Astrocyte of the spinal cord (primary cell): ENCODE data around the gene DLST.
"Not testable (repeated sequence)": the region's sequence is repeated elsewhere in the genome, so short reads cannot be mapped to it uniquely, and the experiment has no call there.

Experiments used
- DNase-seq: peaks from one replicate; pipeline ENCODE4 v3.0.0; 2011; ENCODE audit warnings: low read depth, low spot score
- H3K4me3 ChIP-seq: 2 replicates; pipeline ENCODE4 v1.5.1; 2011; ENCODE audit warnings: low read depth, mild to moderate bottlenecking, low read length, moderate library complexity
- CTCF ChIP-seq: IDR thresholded peaks from 2 replicates; pipeline ENCODE4 v1.5.1; 2012; ENCODE audit warnings: low read depth, mild to moderate bottlenecking, low read length, inconsistent platforms
- in situ Hi-C: cut with HindIII; loops from 2 replicates; pipeline ENCODE4 v1.10.0; 2017; ENCODE audit warnings: low sequenced_read_pairs

The DLST gene

GRCh38 chr14:74924061-74924460, 42.3 kb downstream of the DLST start:
- DNase-seq, result no peak
- no peak overlapping the region for H3K4me3 ChIP-seq
- in situ Hi-C loops, result no loop called here
- no peak for TF ChIP-seq CTCF

GRCh38 chr14:74927225-74927624, 45.5 kb downstream of the DLST start:
- no peak for DNase-seq
- TF ChIP-seq CTCF, result no peak
- no peak overlapping the region for H3K4me3 ChIP-seq
- in situ Hi-C loops, result no loop called here

GRCh38 chr14:74929242-74929641, 47.5 kb downstream of the DLST start:
- in situ Hi-C loops, result no loop called here
- DNase-seq, result no peak
- no peak for TF ChIP-seq CTCF

GRCh38 chr14:74931744-74932143, 50.0 kb downstream of the DLST start:
- in situ Hi-C loops, DNase-seq, H3K4me3 ChIP-seq: not testable (repeated sequence)

More at GRCh38 chr14:74929242-74929641, 47.5 kb downstream of the DLST start:
- no peak overlapping the region for H3K4me3 ChIP-seq

GRCh38 chr14:74932401-74932901, 50.7 kb downstream of the DLST start:
- no peak for TF ChIP-seq CTCF
- no peak overlapping the region for H3K4me3 ChIP-seq
- in situ Hi-C loops, result no loop called here
- DNase-seq, result no peak

- DNase-seq, H3K4me3 ChIP-seq, in situ Hi-C loops: not testable (repeated sequence)
Measured at GRCh38 chr14:74932936-74933335, 51.2 kb downstream of the DLST start.

- DNase-seq, result no peak
- H3K4me3 ChIP-seq, result no peak overlapping the region
- in situ Hi-C loops, result no loop called here
- no peak for TF ChIP-seq CTCF
Measured at GRCh38 chr14:74934041-74934440, 52.3 kb downstream of the DLST start.
